Activated CD8-positive, alpha-beta memory T cell treated with anti-CD3 and anti-CD28 coated beads, Interleukin-2, amount 10 ng/mL, durations not matched to agents 7 days and 5 days (primary cell): ENCODE results near the gene RCE1. TPM values are rescaled to one million over a fixed set of nuclear protein-coding genes. Genes with fewer than 3 reads are reported as not detected.

Experiments
- total RNA-seq, 2 experiments: library from RNA; stranded (reverse); gene quantifications; one replicate each; pipeline ENCODE4 v1.2.3, GENCODE V29; 2021

RCE1 gene
- total RNA-seq, 2 experiments from 2014 or later = 24.1 to 25.7 TPM

Other genes with a start within 250 kb of the RCE1 start
- 100 to 1,000 TPM; 152 to 176 TPM for gene RBM14, start 226.8 kb upstream of the RCE1 start, total RNA-seq
- 100 to 1,000 TPM; 111 to 119 TPM for gene RBM4, start 204.7 kb upstream of the RCE1 start, total RNA-seq
- gene RBM4B, start 165.6 kb upstream of the RCE1 start, total RNA-seq = 10 to 100 TPM; 14.7 to 20.9 TPM
- under 1 TPM; 0.41 to 0.52 TPM for gene SPTBN2, start 114.2 kb upstream of the RCE1 start, total RNA-seq
- 10 to 100 TPM; 29.0 to 29.8 TPM for gene LRFN4, start 13.6 kb downstream of the RCE1 start, total RNA-seq
- gene PC, start 114.9 kb downstream of the RCE1 start, total RNA-seq = 10 to 100 TPM; 10.1 to 11.3 TPM
- not detected for gene C11orf86, start 131.9 kb downstream of the RCE1 start, total RNA-seq
- gene SYT12, start 179.7 kb downstream of the RCE1 start, total RNA-seq = not detected
- under 1 TPM; 0.52 to 0.79 TPM for gene RHOD, start 213.4 kb downstream of the RCE1 start, total RNA-seq